NK-92 (cell line): ENCODE measurements around the gene UPB1.

Source experiments
- DNase-seq: peaks from one replicate; lab custom pipeline; 2025; ENCODE audit not compliant: unreplicated experiment; lab: John Stamatoyannopoulos, UW

The UPB1 gene

GRCh38 chr22:24494528-24495364 lies at the start of gene UPB1:
TSS of gene UPB1 (plus strand) at chr22:24495332. CDS start at chr22:24495404, 72 bp downstream.
- DNase-seq = no peak

GRCh38 chr22:24445481-24446259 lies 49.5 kb upstream of the UPB1 start:
- DNase-seq = no peak

DNA sequence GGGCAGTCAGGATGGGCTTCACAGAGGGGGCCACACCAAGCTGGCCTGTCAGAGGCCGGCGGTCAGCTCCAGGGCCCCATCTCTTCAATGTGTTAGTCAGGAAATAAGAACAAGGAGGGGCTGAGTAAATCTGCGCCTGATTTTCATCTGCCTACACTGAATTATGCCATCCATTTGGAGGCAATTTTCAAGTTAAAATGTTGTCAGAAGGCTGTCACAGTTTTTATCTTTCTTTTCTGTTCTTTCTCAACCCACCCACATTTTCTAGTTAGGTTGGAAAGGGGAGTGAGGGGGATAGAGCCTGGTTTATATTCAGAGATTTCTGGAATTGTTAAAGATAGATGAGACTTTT lies 48.9 kb upstream of the UPB1 start:
- no peak for DNase-seq

- DNase-seq = no peak
Observed at GRCh38 chr22:24450610-24451009, 44.5 kb upstream of the UPB1 start.

DNA sequence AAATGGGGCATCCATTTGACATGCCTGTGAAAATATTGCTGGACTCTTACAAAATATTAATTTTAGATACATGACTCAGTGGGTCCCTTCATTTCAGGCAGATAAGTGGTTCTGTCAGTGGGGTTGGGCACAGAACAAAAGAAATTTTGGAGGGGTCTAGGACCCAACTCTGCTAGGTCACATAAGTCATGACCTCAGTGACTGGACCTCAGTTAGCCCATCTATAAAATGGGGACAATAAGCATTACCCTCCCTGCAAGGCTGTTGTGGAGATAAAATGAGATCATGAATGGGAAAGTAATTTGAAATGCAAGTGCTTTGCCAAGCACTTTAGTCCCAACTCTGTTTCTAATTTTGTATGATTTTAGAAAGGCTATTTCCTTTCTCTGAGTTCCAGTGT lies 44.0 kb upstream of the UPB1 start:
- DNase-seq = no peak

DNA sequence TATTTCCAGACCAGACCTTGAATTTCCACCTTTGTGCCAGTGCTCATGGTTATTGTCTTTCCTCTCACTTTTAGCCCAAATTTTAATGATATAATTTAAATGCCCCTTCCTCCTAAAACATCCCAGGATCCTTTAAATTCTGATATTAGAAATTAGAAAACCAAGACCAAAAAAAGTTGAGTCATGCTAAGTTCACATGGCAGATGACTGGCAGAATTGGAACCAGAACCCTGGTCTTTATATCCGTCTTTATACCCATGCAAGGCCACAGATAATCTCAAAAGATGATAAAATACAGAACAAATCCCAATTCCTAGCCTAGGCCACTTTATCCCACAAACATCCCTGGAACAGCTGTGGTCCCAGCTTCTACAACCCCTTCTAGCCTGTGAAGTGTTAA lies 41.3 kb upstream of the UPB1 start:
- no peak for DNase-seq

GRCh38 chr22:24455039-24455438 lies 40.1 kb upstream of the UPB1 start:
- no peak for DNase-seq

DNA sequence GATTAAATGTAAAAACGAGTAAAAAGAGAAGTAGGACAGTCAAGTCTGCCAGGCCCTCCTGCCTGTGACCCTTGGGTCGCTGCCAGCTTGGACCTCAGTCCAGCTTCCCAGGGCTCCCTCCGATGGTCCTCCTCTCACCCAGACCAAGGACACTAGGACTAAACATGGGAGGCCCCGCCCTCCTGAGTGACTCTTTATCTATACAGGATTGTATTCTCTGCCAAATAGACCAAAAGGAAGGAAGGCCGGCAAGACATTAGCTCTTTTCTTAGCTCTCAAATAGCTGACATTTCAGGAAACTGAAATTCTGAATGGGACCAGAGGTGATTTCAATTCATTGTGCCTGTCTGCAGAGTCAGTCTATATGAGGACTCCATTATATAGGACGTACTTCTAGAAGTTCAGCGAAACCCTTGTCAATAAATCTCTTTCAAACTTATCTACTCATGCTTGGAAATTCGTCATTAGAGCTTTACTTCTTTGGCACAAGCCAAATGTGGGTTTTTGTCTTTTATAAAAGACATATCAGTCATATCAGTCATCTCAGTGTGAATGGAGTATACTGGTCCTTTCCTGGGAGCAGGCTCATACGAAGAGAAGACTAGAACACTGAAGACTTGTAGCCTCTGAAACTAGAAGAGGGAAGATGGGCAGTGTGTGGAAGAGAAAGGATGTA lies 39.2 kb upstream of the UPB1 start:
- no peak for DNase-seq

GRCh38 chr22:24457894-24458420 lies 37.2 kb upstream of the UPB1 start:
- DNase-seq = no peak

- no peak for DNase-seq
Observed at GRCh38 chr22:24459911-24460310, 35.2 kb upstream of the UPB1 start.

GRCh38 chr22:24460418-24461089 lies 34.6 kb upstream of the UPB1 start:
- no peak for DNase-seq

DNA sequence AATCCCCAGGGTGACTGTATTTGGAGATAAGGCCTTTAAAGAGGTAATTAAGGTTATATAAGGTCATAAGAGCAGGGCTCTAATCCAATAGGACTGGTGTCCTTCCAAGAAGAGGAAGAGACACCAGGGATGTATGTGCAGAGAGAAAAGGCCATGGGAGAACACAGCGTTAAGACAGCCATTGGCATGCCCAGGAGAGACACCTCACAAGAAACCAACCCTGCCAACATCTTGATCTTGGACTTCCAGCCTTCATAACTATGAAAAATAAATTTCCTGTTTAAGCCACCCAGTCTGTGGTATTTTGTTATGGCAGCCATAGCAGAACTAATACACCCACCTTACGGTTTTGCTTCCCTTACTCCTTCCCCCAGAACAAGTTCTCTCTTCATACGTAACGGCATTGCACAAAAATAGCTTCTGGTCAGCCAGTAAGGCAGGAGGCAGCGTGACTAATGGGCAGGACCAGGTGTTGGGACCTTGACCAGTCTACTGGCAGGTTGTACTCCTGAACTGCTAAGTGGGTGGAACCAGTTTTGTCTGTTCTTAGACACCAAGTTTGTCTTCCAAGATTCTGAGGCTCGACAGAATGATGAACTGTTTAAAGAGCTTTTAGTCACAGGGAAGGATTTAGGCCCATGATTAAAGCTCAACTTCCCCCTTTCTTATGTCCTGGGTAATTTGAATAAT lies 31.9 kb upstream of the UPB1 start:
- no peak for DNase-seq

DNA sequence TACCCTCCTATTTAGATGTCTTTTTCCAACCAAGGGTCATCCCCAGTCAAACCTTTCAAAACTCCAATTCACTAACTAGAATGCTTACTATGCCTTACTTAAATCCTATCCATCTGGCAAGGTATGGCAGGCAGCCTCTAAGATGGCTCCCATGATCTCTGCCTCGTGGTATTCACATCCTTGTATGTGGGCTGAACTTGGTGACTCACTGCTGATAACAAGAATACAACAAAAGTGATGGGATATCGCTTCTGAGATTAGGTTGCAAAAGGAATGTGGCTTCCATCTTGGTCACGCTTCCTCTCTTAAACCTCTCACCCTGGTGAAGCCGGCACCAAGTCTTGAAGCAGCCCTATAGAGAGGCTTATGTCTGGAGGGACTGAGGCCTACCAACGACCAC lies 29.6 kb upstream of the UPB1 start:
- no peak for DNase-seq

DNA sequence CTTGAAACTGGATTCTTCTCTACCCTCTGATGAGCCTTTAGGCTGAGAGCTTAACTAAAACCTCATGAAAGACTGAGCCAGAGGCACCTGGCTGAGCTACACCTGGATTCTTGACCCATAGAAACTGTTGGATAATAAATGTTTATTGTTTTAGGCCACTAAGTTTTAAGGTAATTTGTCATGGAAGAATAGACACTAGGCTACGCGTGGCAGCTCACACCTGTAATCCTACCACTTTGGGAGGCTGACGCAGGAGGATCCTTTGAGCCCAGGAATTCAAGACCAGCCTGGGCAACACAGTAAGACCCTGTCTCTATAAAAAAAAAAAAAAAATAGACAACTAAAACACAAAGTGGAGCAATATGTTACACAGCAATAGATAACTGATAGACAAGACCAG lies 29.2 kb upstream of the UPB1 start:
- no peak for DNase-seq

DNA sequence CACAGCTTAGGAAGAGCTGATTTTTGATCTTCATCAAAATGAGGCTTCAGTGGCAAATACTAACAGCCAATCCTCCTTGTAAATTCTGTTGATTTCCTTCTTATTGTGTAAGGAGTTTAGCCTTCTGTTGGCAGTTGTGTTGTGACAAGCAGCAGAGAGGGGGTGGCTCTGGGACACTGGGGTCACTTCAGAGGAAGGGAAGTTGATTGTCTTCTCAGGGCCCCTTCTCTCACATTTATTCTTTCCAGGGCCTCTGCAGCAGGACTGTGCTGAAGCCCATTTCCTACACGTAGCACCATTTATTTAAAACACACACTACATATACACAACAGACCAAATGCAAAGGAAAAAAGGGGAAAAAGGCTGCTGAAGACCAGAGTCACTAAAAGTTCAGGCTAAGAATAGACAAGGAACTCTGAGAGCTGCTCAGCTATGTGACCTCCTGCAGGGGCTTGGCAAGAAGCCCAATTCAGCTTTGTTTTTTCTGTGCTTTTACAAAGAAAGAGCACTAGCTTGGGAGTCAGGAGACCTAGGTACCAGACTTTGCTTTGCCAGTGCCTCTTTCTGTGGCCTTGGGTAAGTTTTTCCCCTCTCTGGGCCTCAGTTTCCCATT lies 28.3 kb upstream of the UPB1 start:
- DNase-seq = no peak

DNA sequence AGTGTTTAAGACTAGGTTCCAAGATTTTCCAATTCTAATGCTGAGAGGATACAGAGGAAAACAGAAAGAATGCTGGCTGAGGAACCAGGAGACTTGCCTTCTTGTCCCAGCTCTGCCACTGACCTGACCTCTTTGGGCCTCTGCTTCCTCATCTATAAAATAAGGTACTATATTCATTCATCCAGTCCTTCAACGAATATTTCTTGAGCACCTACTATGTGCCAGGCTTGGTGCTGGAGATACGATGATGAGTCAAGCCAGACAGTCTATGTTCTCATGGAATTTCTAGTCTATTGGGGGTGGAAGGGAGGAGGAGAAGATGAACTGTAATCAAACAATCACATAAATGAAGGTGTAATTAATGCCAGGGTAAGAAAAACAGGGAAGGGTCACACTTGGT lies 27.8 kb upstream of the UPB1 start:
- DNase-seq = no peak

DNA sequence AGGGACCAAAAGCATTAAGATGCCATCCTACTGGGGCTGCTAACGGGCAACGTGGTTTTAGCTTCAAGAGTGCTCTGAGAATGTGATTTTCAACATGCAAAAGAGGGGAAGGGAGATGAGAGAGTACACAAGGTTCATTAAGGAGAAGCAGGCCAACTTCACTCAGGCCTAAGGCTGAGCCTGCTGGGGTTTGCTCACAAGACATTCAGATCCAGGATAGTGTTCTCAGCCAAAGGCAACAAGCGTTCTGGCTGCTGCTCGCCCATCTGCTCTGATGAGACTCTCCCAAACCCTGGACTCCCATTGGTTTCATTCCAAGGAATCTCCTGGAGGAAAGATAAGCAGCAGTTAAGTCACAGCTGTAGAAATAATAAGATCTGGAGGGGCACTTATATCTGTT lies 23.6 kb upstream of the UPB1 start:
- DNase-seq = no peak

DNA sequence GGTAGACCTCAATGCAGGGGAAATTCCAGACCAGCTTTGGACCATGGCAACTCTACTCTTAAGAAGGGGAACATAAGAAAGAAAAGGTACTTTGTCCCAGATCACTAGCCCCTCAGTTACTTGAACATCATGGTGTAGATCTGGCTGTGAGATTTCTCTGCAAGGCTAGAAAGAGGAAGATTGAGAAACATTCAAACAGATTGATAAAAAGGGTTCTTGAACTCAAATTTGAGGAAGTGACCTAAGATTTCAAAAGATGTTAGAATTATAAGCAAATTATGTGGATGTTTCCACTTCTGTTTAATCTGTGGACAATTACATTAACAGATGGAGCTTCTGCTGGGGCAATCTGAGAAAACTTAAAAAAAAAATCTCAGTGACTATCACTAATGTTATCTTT lies 21.8 kb upstream of the UPB1 start:
- no peak for DNase-seq

- no peak for DNase-seq
Observed at GRCh38 chr22:24474221-24474620, 20.9 kb upstream of the UPB1 start.

- DNase-seq = no peak
Observed at GRCh38 chr22:24474649-24475255, 20.4 kb upstream of the UPB1 start.
